ENCODE data around the gene TTPAL. TPM values are rescaled to one million over a fixed set of nuclear protein-coding genes. Genes with fewer than 3 reads are reported as not detected.

Gene TTPAL
- total RNA-seq, 2 donors from 2014 or later = 18.3 to 19.4 TPM

GRCh38 chr20:44433751-44434538 lies 41.7 kb upstream of the TTPAL start:
- Mint-ChIP-seq H3K27me3 (ENCODE audit: insufficient read depth) (no peaks in the 10 kb centered on the region), H3K4me3 (no peak overlapping the region), H3K9me3 (no peaks in the 10 kb centered on the region), H3K36me3 (ENCODE audit: low read depth) (peaks cover 14% of the 10 kb centered on the region), H3K27ac (no peak overlapping the region), H3K4me1 (peaks cover 11% of the 10 kb centered on the region)
- Histone ChIP-seq H3K9ac (ENCODE audit: extremely low read depth, low read length, poor library complexity, severe bottlenecking) (no peak overlapping the region), H3K36me3 (ENCODE audit: control insufficient read depth, insufficient read depth, low read length) (peaks cover 8% of the 10 kb centered on the region), H3K4me3 (ENCODE audit: low read length) (no peak overlapping the region), H3K9me3 (ENCODE audit: control insufficient read depth, low read length) (no peaks in the 10 kb centered on the region), H3K27ac (ENCODE audit: low read depth, low read length) (no peak overlapping the region), H3K27me3 (ENCODE audit: control insufficient read depth, insufficient read depth, low read length, poor library complexity, severe bottlenecking) (no peaks in the 10 kb centered on the region), H3K4me1 (ENCODE audit: control insufficient read depth, insufficient read depth, low read length) (no peaks in the 10 kb centered on the region)
- DNase-seq = no peak
- WGBS, 2 experiments (ENCODE audit: insufficient coverage in 1 of 2, insufficient read length in 1 of 2) = 92 to 95% methylated on average over 20 to 24 of the region's 24 CpGs
- no peak for TF ChIP-seq CTCF (conservative IDR thresholded peaks at IDR 0.05)

- no peak overlapping the region for H3K4me3 ChIP-seq (ENCODE audit: low read length)
- Mint-ChIP-seq H3K27ac (no peak overlapping the region), H3K27me3 (ENCODE audit: insufficient read depth) (no peaks in the 10 kb centered on the region), H3K4me3 (no peak overlapping the region), H3K9me3 (no peaks in the 10 kb centered on the region), H3K4me1 (peaks cover 11% of the 10 kb centered on the region), H3K36me3 (ENCODE audit: low read depth) (no peaks in the 10 kb centered on the region)
- H3K9ac ChIP-seq (ENCODE audit: extremely low read depth, low read length, poor library complexity, severe bottlenecking) = no peak overlapping the region
- no peaks in the 10 kb centered on the region for H3K36me3 ChIP-seq (ENCODE audit: control insufficient read depth, insufficient read depth, low read length)
- no peaks in the 10 kb centered on the region for H3K9me3 ChIP-seq (ENCODE audit: control insufficient read depth, low read length)
- no peak for TF ChIP-seq CTCF (conservative IDR thresholded peaks at IDR 0.05)
- no peaks in the 10 kb centered on the region for H3K4me1 ChIP-seq (ENCODE audit: control insufficient read depth, insufficient read depth, low read length)
- 89 to 90% methylated on average over 3 to 11 of the region's 12 CpGs for WGBS, 2 experiments (ENCODE audit: insufficient coverage in 1 of 2, insufficient read length in 1 of 2)
- no peak for DNase-seq
- no peak overlapping the region for H3K27ac ChIP-seq (ENCODE audit: low read depth, low read length)
- no peaks in the 10 kb centered on the region for H3K27me3 ChIP-seq (ENCODE audit: control insufficient read depth, insufficient read depth, low read length, poor library complexity, severe bottlenecking)
Measured at GRCh38 chr20:44435630-44436335, 39.9 kb upstream of the TTPAL start.

GRCh38 chr20:44436393-44436792 lies 39.3 kb upstream of the TTPAL start:
- Histone ChIP-seq H3K9me3 (ENCODE audit: control insufficient read depth, low read length) (no peaks in the 10 kb centered on the region), H3K27me3 (ENCODE audit: control insufficient read depth, insufficient read depth, low read length, poor library complexity, severe bottlenecking) (no peaks in the 10 kb centered on the region), H3K36me3 (ENCODE audit: control insufficient read depth, insufficient read depth, low read length) (no peaks in the 10 kb centered on the region), H3K27ac (ENCODE audit: low read depth, low read length) (no peak overlapping the region), H3K4me3 (ENCODE audit: low read length) (no peak overlapping the region), H3K4me1 (ENCODE audit: control insufficient read depth, insufficient read depth, low read length) (no peaks in the 10 kb centered on the region), H3K9ac (ENCODE audit: extremely low read depth, low read length, poor library complexity, severe bottlenecking) (no peak overlapping the region)
- no peaks in the 10 kb centered on the region for H3K27me3 Mint-ChIP-seq (ENCODE audit: insufficient read depth)
- peaks cover 9% of the 10 kb centered on the region for H3K4me1 Mint-ChIP-seq
- TF ChIP-seq CTCF (conservative IDR thresholded peaks at IDR 0.05) = no peak
- no peaks in the 10 kb centered on the region for H3K36me3 Mint-ChIP-seq (ENCODE audit: low read depth)
- H3K4me3 Mint-ChIP-seq = no peak overlapping the region
- H3K9me3 Mint-ChIP-seq = no peaks in the 10 kb centered on the region
- DNase-seq = no peak
- H3K27ac Mint-ChIP-seq = no peak overlapping the region
- 90 to 91% methylated on average over 11 to 12 of the region's 12 CpGs for WGBS, 2 experiments (ENCODE audit: insufficient coverage in 1 of 2, insufficient read length in 1 of 2)
